Kasumi-1 (cell line): ENCODE measurements around the gene VEPH1.
A peak's percentile ranks its signal among the peaks of the same experiment; 100 is the strongest.

Experiments
- DNase-seq, 2 experiments: peaks; one replicate each; lab custom pipeline; 2025; lab: John Stamatoyannopoulos, UW

The VEPH1 gene

GRCh38 chr3:157502916-157503595, at the start of gene VEPH1:
TSS of gene VEPH1 (minus strand) at chr3:157503416. CDS start at chr3:157495349, 8,067 bp downstream.
- no peak for DNase-seq

- DNase-seq = no peak
These were observed 48.7 kb upstream of the VEPH1 start for GRCh38 chr3:157551961-157552360.

GRCh38 chr3:157549498-157549897, 46.3 kb upstream of the VEPH1 start:
- no peak for DNase-seq

- no peak for DNase-seq
These were observed 41.4 kb upstream of the VEPH1 start for GRCh38 chr3:157544501-157545130.

- no peak for DNase-seq
These were observed 40.4 kb upstream of the VEPH1 start for GRCh38 chr3:157543501-157544035.

GRCh38 chr3:157542711-157543500, 39.7 kb upstream of the VEPH1 start:
- no peak for DNase-seq

GRCh38 chr3:157541506-157542236, 38.5 kb upstream of the VEPH1 start:
- no peak for DNase-seq

- DNase-seq = no peak
These were observed 37.4 kb upstream of the VEPH1 start for GRCh38 chr3:157540656-157541055.

- DNase-seq = no peak
These were observed 32.5 kb upstream of the VEPH1 start for GRCh38 chr3:157535667-157536066.

- DNase-seq = no peak
These were observed 31.5 kb upstream of the VEPH1 start for GRCh38 chr3:157534725-157535161.

GRCh38 chr3:157533298-157534070, 30.3 kb upstream of the VEPH1 start:
- no peak for DNase-seq

GRCh38 chr3:157532529-157533297, 29.5 kb upstream of the VEPH1 start:
- peak; percentile 86 to 91 for DNase-seq

- DNase-seq = no peak
These were observed 28.6 kb upstream of the VEPH1 start for GRCh38 chr3:157531771-157532170.

GRCh38 chr3:157531301-157531660, 28.1 kb upstream of the VEPH1 start:
- DNase-seq = no peak

- no peak for DNase-seq
These were observed 27.6 kb upstream of the VEPH1 start for GRCh38 chr3:157530637-157531300.

GRCh38 chr3:157529751-157530150, 26.5 kb upstream of the VEPH1 start:
- DNase-seq = no peak

GRCh38 chr3:157529085-157529484, 25.9 kb upstream of the VEPH1 start:
- DNase-seq = no peak

- no peak for DNase-seq
These were observed 24.1 kb upstream of the VEPH1 start for GRCh38 chr3:157527131-157527881.

- DNase-seq = no peak
These were observed 22.8 kb upstream of the VEPH1 start for GRCh38 chr3:157526036-157526435.
